Stimulated activated naive CD8-positive, alpha-beta T cell treated with anti-CD3 and anti-CD28 coated beads, Interleukin-15, Interleukin-2, amounts not matched to agents 100 U/mL and 50 U/mL, for 24 hours (primary cell): Measurements from ENCODE around the gene GEMIN7.
"Not testable (repeated sequence)": the region's sequence is repeated elsewhere in the genome, so short reads cannot be mapped to it uniquely, and the experiment has no call there.

Source experiments
- ATAC-seq: fragments of 150-1000 bp; cut with Tn5 transposase; one replicate; pipeline ENCODE4 v1.10.0; 2021
- DNase-seq: peaks from one replicate; pipeline ENCODE4 v3.0.0; 2021

GEMIN7 gene

GRCh38 chr19:45104658-45105349, 25.7 kb downstream of the GEMIN7 start:
- no peak for DNase-seq
- peak; percentile 20 for ATAC-seq

- ATAC-seq, DNase-seq: not testable (repeated sequence)
These were observed 27.3 kb downstream of the GEMIN7 start for GRCh38 chr19:45106363-45106762.

- ATAC-seq (no peak), DNase-seq (no peak)
These were observed 28.6 kb downstream of the GEMIN7 start for GRCh38 chr19:45107621-45108150.

- ATAC-seq, result peak; percentile 85
- peak; percentile 39 for DNase-seq
These were observed 31.8 kb downstream of the GEMIN7 start for GRCh38 chr19:45110851-45111266.

- DNase-seq (no peak), ATAC-seq (no peak)
These were observed 33.2 kb downstream of the GEMIN7 start for GRCh38 chr19:45112111-45112827.

GRCh38 chr19:45113628-45114027, 34.6 kb downstream of the GEMIN7 start:
- no peak for DNase-seq
- ATAC-seq, result no peak

GRCh38 chr19:45114116-45114515, 35.1 kb downstream of the GEMIN7 start:
- ATAC-seq (no peak), DNase-seq (no peak)

GRCh38 chr19:45115809-45116615, 37.0 kb downstream of the GEMIN7 start:
- ATAC-seq (no peak), DNase-seq (no peak)

- DNase-seq, result peak; percentile 82
- ATAC-seq, result peak; percentile 86
These were observed 38.1 kb downstream of the GEMIN7 start for GRCh38 chr19:45117167-45117594.

- DNase-seq (no peak), ATAC-seq (peak; percentile 26)
These were observed 38.6 kb downstream of the GEMIN7 start for GRCh38 chr19:45117671-45118070.

GRCh38 chr19:45118106-45118505, 39.0 kb downstream of the GEMIN7 start:
- ATAC-seq, result no peak
- DNase-seq, result no peak

GRCh38 chr19:45118591-45119355, 39.7 kb downstream of the GEMIN7 start:
- not testable (repeated sequence) for ATAC-seq, DNase-seq

- DNase-seq, result no peak
- no peak for ATAC-seq
These were observed 40.5 kb downstream of the GEMIN7 start for GRCh38 chr19:45119582-45119981.

GRCh38 chr19:45121827-45122345, 42.8 kb downstream of the GEMIN7 start:
- ATAC-seq (no peak), DNase-seq (peak; percentile 31)

- DNase-seq (no peak), ATAC-seq (no peak)
These were observed 43.8 kb downstream of the GEMIN7 start for GRCh38 chr19:45122832-45123231.

GRCh38 chr19:45123440-45123850, 44.4 kb downstream of the GEMIN7 start:
- DNase-seq (no peak), ATAC-seq (no peak)

- ATAC-seq (no peak), DNase-seq (no peak)
These were observed 45.0 kb downstream of the GEMIN7 start for GRCh38 chr19:45124021-45124420.

- no peak for DNase-seq
- no peak for ATAC-seq
These were observed 46.3 kb downstream of the GEMIN7 start for GRCh38 chr19:45125360-45125759.

- DNase-seq, result peak; percentile 85
- ATAC-seq, result peak; percentile 81
These were observed 47.0 kb downstream of the GEMIN7 start for GRCh38 chr19:45125975-45126493.

- ATAC-seq (no peak), DNase-seq (no peak)
These were observed 47.6 kb downstream of the GEMIN7 start for GRCh38 chr19:45126654-45127053.

- no peak for DNase-seq
- ATAC-seq, result no peak
These were observed 49.1 kb downstream of the GEMIN7 start for GRCh38 chr19:45128146-45128545.
